ENCODE data around the gene MAGI3. TPM values are rescaled to one million over a fixed set of nuclear protein-coding genes. Genes with fewer than 3 reads are reported as not detected.

The MAGI3 gene
- 6.3 and 12.3 TPM in 2 replicates for total RNA-seq

GRCh38 chr1:113389953-113390834, at the start of gene MAGI3:
Gene MAGI3, plus strand, starts transcription at chr1:113390515. Its CDS starts 519 bp downstream, at chr1:113391034.
- FAIRE-seq (no peak), DNase-seq (ENCODE audit: low read depth) (peak; percentile 90)
- no peaks in the 10 kb centered on the region for H3K27me3 ChIP-seq (ENCODE audit: control insufficient read depth, insufficient read depth, low read length)
- H3K36me3 ChIP-seq (ENCODE audit: control insufficient read depth, insufficient read depth, low read length) = no peaks in the 10 kb centered on the region
- H3K4me3 ChIP-seq (ENCODE audit: low read depth, low read length) = peak within 1 kb of the TSS; percentile 90
- TF ChIP-seq, protein P1, sequence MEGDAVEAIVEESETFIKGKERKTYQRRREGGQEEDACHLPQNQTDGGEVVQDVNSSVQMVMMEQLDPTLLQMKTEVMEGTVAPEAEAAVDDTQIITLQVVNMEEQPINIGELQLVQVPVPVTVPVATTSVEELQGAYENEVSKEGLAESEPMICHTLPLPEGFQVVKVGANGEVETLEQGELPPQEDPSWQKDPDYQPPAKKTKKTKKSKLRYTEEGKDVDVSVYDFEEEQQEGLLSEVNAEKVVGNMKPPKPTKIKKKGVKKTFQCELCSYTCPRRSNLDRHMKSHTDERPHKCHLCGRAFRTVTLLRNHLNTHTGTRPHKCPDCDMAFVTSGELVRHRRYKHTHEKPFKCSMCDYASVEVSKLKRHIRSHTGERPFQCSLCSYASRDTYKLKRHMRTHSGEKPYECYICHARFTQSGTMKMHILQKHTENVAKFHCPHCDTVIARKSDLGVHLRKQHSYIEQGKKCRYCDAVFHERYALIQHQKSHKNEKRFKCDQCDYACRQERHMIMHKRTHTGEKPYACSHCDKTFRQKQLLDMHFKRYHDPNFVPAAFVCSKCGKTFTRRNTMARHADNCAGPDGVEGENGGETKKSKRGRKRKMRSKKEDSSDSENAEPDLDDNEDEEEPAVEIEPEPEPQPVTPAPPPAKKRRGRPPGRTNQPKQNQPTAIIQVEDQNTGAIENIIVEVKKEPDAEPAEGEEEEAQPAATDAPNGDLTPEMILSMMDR (IDR thresholded peaks at IDR 0.05; ENCODE audit: insufficient read depth, low read length, severe bottlenecking) = no peak

- TF ChIP-seq, protein P1 (IDR thresholded peaks at IDR 0.05; ENCODE audit: insufficient read depth, low read length, severe bottlenecking) = no peak
- H3K36me3 ChIP-seq (ENCODE audit: control insufficient read depth, insufficient read depth, low read length) = no peaks in the 10 kb centered on the region
- H3K27me3 ChIP-seq (ENCODE audit: control insufficient read depth, insufficient read depth, low read length) = no peaks in the 10 kb centered on the region
- DNase-seq (ENCODE audit: low read depth) (peak; percentile 69), FAIRE-seq (no peak)
- no peak overlapping the region for H3K4me3 ChIP-seq (ENCODE audit: low read depth, low read length)
Observed at GRCh38 chr1:113353580-113353979, 36.7 kb upstream of the MAGI3 start.

GRCh38 chr1:113363935-113364334, 26.4 kb upstream of the MAGI3 start:
- H3K36me3 ChIP-seq (ENCODE audit: control insufficient read depth, insufficient read depth, low read length) = no peaks in the 10 kb centered on the region
- no peak for FAIRE-seq
- no peaks in the 10 kb centered on the region for H3K27me3 ChIP-seq (ENCODE audit: control insufficient read depth, insufficient read depth, low read length)
- no peak for DNase-seq (ENCODE audit: low read depth)
- TF ChIP-seq, protein P1 (IDR thresholded peaks at IDR 0.05; ENCODE audit: insufficient read depth, low read length, severe bottlenecking) = no peak
- H3K4me3 ChIP-seq (ENCODE audit: low read depth, low read length) = no peak overlapping the region

- TF ChIP-seq, protein P1 (IDR thresholded peaks at IDR 0.05; ENCODE audit: insufficient read depth, low read length, severe bottlenecking) = no peak
- no peak for DNase-seq (ENCODE audit: low read depth)
- Histone ChIP-seq H3K4me3 (ENCODE audit: low read depth, low read length) (no peak overlapping the region), H3K36me3 (ENCODE audit: control insufficient read depth, insufficient read depth, low read length) (no peaks in the 10 kb centered on the region), H3K27me3 (ENCODE audit: control insufficient read depth, insufficient read depth, low read length) (no peaks in the 10 kb centered on the region)
- FAIRE-seq = no peak
Observed at GRCh38 chr1:113369040-113369439, 21.3 kb upstream of the MAGI3 start.

- FAIRE-seq = no peak
- H3K27me3 ChIP-seq (ENCODE audit: control insufficient read depth, insufficient read depth, low read length) = no peaks in the 10 kb centered on the region
- H3K4me3 ChIP-seq (ENCODE audit: low read depth, low read length) = no peak overlapping the region
- H3K36me3 ChIP-seq (ENCODE audit: control insufficient read depth, insufficient read depth, low read length) = no peaks in the 10 kb centered on the region
- TF ChIP-seq, protein P1 (IDR thresholded peaks at IDR 0.05; ENCODE audit: insufficient read depth, low read length, severe bottlenecking) = no peak
- DNase-seq (ENCODE audit: low read depth) = no peak
Observed at GRCh38 chr1:113369699-113370098, 20.6 kb upstream of the MAGI3 start.

All from bronchial epithelial cell (primary cell).